ENCODE results near the gene LCA5L. TPM values are rescaled to one million over a fixed set of nuclear protein-coding genes. Genes with fewer than 3 reads are reported as not detected.

Gene LCA5L
- total RNA-seq, 1 experiment from 2014 or later: 0.46 TPM

DNA sequence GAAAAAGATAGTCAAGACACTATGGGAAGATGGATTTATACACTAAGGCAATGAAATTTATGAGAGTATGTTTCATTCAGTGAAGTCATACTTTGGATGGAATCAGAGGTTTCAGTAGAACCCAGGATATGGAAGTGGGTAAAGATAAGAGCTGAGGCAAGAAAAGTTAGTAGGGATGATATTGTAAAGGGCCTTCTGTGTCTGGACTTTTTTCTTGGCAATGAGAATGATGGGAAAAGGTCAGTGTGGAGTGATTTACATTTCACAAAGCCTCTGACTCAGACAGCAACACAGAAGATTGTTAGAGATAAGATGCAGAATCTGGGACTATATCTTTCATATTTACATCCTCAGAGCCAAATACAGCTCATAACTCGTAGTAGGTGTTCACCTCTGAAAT is 38.3 kb upstream of the LCA5L start:
- Histone ChIP-seq H2BK12ac (ENCODE audit: insufficient read length, low read depth, low read length) (no peak overlapping the region), H3K27ac (ENCODE audit: insufficient read length, low read depth, low read length) (no peak overlapping the region), H4K8ac (replicated peaks; ENCODE audit: insufficient read length, low read depth, low read length) (no peak overlapping the region), H4K20me1 (ENCODE audit: control insufficient read depth, insufficient read depth, insufficient read length) (no peaks in the 10 kb centered on the region), H3K27me3 (ENCODE audit: insufficient read depth, low read length) (no peaks in the 10 kb centered on the region), H3K4ac (ENCODE audit: low read depth, low read length) (no peak overlapping the region), H3K4me1 (ENCODE audit: insufficient read depth, low read length) (no peaks in the 10 kb centered on the region), H2BK5ac (ENCODE audit: insufficient read length, low read length) (no peak overlapping the region), H3K14ac (ENCODE audit: insufficient read depth, low read length) (no peak overlapping the region), H4K5ac (ENCODE audit: insufficient read length, low read depth, low read length) (no peak overlapping the region), H3K23me2 (ENCODE audit: insufficient read length, low read depth, low read length, poor library complexity, severe bottlenecking) (no peaks in the 10 kb centered on the region), H3K18ac (ENCODE audit: insufficient read length, low read depth, low read length) (no peak overlapping the region), H3K23ac (ENCODE audit: insufficient read length, low read depth, low read length) (no peak overlapping the region), H2AFZ (ENCODE audit: low read length) (no peak overlapping the region), H2AK5ac (ENCODE audit: insufficient read length, low read length) (no peak overlapping the region), H3K56ac (ENCODE audit: insufficient read length, low read depth, low read length) (no peak overlapping the region), H3K79me2 (ENCODE audit: insufficient read depth, low read length) (no peaks in the 10 kb centered on the region), H2BK15ac (ENCODE audit: low read depth, low read length) (no peak overlapping the region), H3T11ph (ENCODE audit: low read length) (no peak overlapping the region), H4K91ac (ENCODE audit: insufficient read length, low read depth, low read length) (no peak overlapping the region), H2BK120ac (ENCODE audit: low read depth, low read length, poor library complexity, severe bottlenecking) (no peak overlapping the region), H3K9me3 (ENCODE audit: control insufficient read depth, low read depth, low read length) (no peaks in the 10 kb centered on the region), H3K79me1 (ENCODE audit: insufficient read depth, low read depth, low read length, poor library complexity, severe bottlenecking) (no peaks in the 10 kb centered on the region), H3K9ac (ENCODE audit: extremely low read depth, insufficient read length, low read length) (no peak overlapping the region), H2BK20ac (ENCODE audit: low read depth, low read length, poor library complexity, severe bottlenecking) (no peak overlapping the region), H3K4me2 (ENCODE audit: insufficient read depth, insufficient read length, low read length) (no peak overlapping the region)
- no peak for DNase-seq
- H3K36me3 Mint-ChIP-seq (ENCODE audit: insufficient read depth in 1 of 3, low read depth in 3 of 3): no peaks in the 10 kb centered on the region
- no peaks in the 10 kb centered on the region; the same call in 1 of the 2 replicates for H3K27me3 Mint-ChIP-seq (ENCODE audit: low read depth)
- no CpG with 5 or more reads among the region's 1 CpG for WGBS (ENCODE audit: extremely low coverage, insufficient read length, low lambda C conversion rate)
- H3K4me1 Mint-ChIP-seq: 0 out of 4 replicates have a peak, but pooled peaks cover 0 to 4% of the 10 kb centered on the region in 2 experiments
- H3K4me3 Mint-ChIP-seq: no peak overlapping the region
- no peaks in the 10 kb centered on the region for H3K9me3 Mint-ChIP-seq
- TF ChIP-seq, protein P1, sequence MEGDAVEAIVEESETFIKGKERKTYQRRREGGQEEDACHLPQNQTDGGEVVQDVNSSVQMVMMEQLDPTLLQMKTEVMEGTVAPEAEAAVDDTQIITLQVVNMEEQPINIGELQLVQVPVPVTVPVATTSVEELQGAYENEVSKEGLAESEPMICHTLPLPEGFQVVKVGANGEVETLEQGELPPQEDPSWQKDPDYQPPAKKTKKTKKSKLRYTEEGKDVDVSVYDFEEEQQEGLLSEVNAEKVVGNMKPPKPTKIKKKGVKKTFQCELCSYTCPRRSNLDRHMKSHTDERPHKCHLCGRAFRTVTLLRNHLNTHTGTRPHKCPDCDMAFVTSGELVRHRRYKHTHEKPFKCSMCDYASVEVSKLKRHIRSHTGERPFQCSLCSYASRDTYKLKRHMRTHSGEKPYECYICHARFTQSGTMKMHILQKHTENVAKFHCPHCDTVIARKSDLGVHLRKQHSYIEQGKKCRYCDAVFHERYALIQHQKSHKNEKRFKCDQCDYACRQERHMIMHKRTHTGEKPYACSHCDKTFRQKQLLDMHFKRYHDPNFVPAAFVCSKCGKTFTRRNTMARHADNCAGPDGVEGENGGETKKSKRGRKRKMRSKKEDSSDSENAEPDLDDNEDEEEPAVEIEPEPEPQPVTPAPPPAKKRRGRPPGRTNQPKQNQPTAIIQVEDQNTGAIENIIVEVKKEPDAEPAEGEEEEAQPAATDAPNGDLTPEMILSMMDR (conservative IDR thresholded peaks at IDR 0.05): no peak
- H3K27ac Mint-ChIP-seq: no peak overlapping the region; a peak in 1 of 7 replicates

All from H9 (cell line).